ENCODE data around the gene CCDC51.

The CCDC51 gene

GRCh38 chr3:48387634-48388033 lies 52.3 kb downstream of the CCDC51 start:
- no peak for DNase-seq (ENCODE audit: extremely low read depth in 1 of 2, low read depth in 1 of 2)

All from activated CD8-positive, alpha-beta memory T cell treated with anti-CD3 and anti-CD28 coated beads for 1 hour (primary cell).